DND-41 (cell line): Measurements from ENCODE around the gene PTDSS2.

Experiments
- ATAC-seq: fragments of 200-7000 bp; cut with Tn5 transposase; 3 replicates; pipeline ENCODE4 v1.9.1; 2021; ENCODE audit warnings: low read depth; ENCODE audit not compliant: insufficient read depth
- DNase-seq: peaks from one replicate; pipeline ENCODE4 v3.0.0-alpha.2; 2020
- H2AFZ ChIP-seq: 2 replicates; pipeline ENCODE4 v1.6.0; 2012; ENCODE audit warnings: low read depth, low read length
- H3K27ac ChIP-seq: 2 replicates; pipeline ENCODE4 v1.5.1; 2012; ENCODE audit warnings: low read length, inconsistent platforms
- H3K27me3 ChIP-seq: fragments of 200-600 bp; sonication (generic); 2 replicates; pipeline ENCODE4 v1.6.0; 2012; ENCODE audit warnings: low read length, mild to moderate bottlenecking, inconsistent platforms; ENCODE audit not compliant: insufficient read depth, poor library complexity
- H3K36me3 ChIP-seq: 2 replicates; pipeline ENCODE4 v1.5.1; 2012; ENCODE audit warnings: low read length, inconsistent platforms; ENCODE audit not compliant: insufficient read depth
- H3K4me1 ChIP-seq: 2 replicates; pipeline ENCODE4 v1.5.1; 2012; ENCODE audit warnings: mild to moderate bottlenecking, low read length; ENCODE audit not compliant: insufficient read depth
- H3K4me2 ChIP-seq: 2 replicates; pipeline ENCODE4 v1.6.0; 2012; ENCODE audit warnings: mild to moderate bottlenecking, moderate library complexity, low read length, inconsistent platforms; ENCODE audit not compliant: insufficient read depth
- H3K4me3 ChIP-seq, 2 experiments: fragments of 200-600 bp in 1 of 2; shearing (Covaris generic) in 1 of 2; 2 replicates each; pipeline ENCODE4 v1.5.1; 2012 to 2016; ENCODE audit warnings: inconsistent platforms in 2 of 2, low read length in 2 of 2, mild to moderate bottlenecking in 2 of 2, low read depth in 1 of 2, moderate library complexity in 1 of 2
- H3K79me2 ChIP-seq: 2 replicates; pipeline ENCODE4 v1.6.0; 2012; ENCODE audit warnings: low read length, inconsistent platforms; ENCODE audit not compliant: insufficient read depth
- H3K9ac ChIP-seq: 2 replicates; pipeline ENCODE4 v1.6.0; 2012; ENCODE audit warnings: low read depth, mild to moderate bottlenecking, inconsistent platforms, low read length, moderate library complexity
- H3K9me3 ChIP-seq: 2 replicates; pipeline ENCODE4 v1.5.1; 2012; ENCODE audit warnings: low read length, moderate library complexity, mild to moderate bottlenecking, inconsistent platforms; ENCODE audit not compliant: insufficient read depth, severe bottlenecking
- H4K20me1 ChIP-seq: 2 replicates; pipeline ENCODE4 v1.6.0; 2012; ENCODE audit warnings: low read length; ENCODE audit not compliant: insufficient read depth
- CTCF ChIP-seq: IDR thresholded peaks from 2 replicates; pipeline ENCODE4 v1.5.1; 2012; ENCODE audit warnings: borderline replicate concordance, low read length, moderate library complexity, mild to moderate bottlenecking; ENCODE audit not compliant: poor library complexity, severe bottlenecking; ENCODE audit errors: extremely low read depth
- EZH2 ChIP-seq: IDR thresholded peaks from 3 replicates; pipeline ENCODE4 v1.6.1; 2012; ENCODE audit warnings: borderline replicate concordance, low read depth, mild to moderate bottlenecking, moderate library complexity, low read length, inconsistent platforms; ENCODE audit not compliant: severe bottlenecking

Gene PTDSS2

GRCh38 chr11:472816-473215 is 22.7 kb downstream of the PTDSS2 start:
- no peak overlapping the region for H3K27ac ChIP-seq
- H3K9ac ChIP-seq = no peak overlapping the region
- H2AFZ ChIP-seq = no peak overlapping the region
- no peak overlapping the region for H3K4me3 ChIP-seq
- H3K4me1 ChIP-seq = no peaks in the 10 kb centered on the region
- ATAC-seq (no peak), DNase-seq (no peak)
- peaks cover 19% of the 10 kb centered on the region for H3K79me2 ChIP-seq
- no peak for TF ChIP-seq EZH2
- TF ChIP-seq CTCF = no peak
- no peaks in the 10 kb centered on the region for H3K9me3 ChIP-seq
- no peak overlapping the region for H3K4me2 ChIP-seq
- H3K36me3 ChIP-seq = peaks cover 10% of the 10 kb centered on the region
- H4K20me1 ChIP-seq = peaks cover 36% of the 10 kb centered on the region
- no peaks in the 10 kb centered on the region for H3K27me3 ChIP-seq

GRCh38 chr11:473415-473814 is 23.3 kb downstream of the PTDSS2 start:
- Histone ChIP-seq H4K20me1 (peaks cover 36% of the 10 kb centered on the region), H3K4me1 (no peaks in the 10 kb centered on the region), H3K36me3 (peaks cover 10% of the 10 kb centered on the region), H3K79me2 (peaks cover 20% of the 10 kb centered on the region), H2AFZ (no peak overlapping the region), H3K9me3 (no peaks in the 10 kb centered on the region), H3K9ac (no peak overlapping the region), H3K4me2 (no peak overlapping the region), H3K4me3 (no peak overlapping the region), H3K27me3 (no peaks in the 10 kb centered on the region), H3K27ac (no peak overlapping the region)
- TF ChIP-seq CTCF (no peak), EZH2 (no peak)
- ATAC-seq = no peak
- DNase-seq = no peak

GRCh38 chr11:473962-474785 is 24.1 kb downstream of the PTDSS2 start:
- Histone ChIP-seq H3K4me3 (no peak overlapping the region), H3K27ac (no peak overlapping the region), H3K27me3 (no peaks in the 10 kb centered on the region), H3K4me1 (no peaks in the 10 kb centered on the region), H4K20me1 (peaks cover 36% of the 10 kb centered on the region), H3K9me3 (no peaks in the 10 kb centered on the region), H2AFZ (no peak overlapping the region), H3K36me3 (peaks cover 11% of the 10 kb centered on the region), H3K79me2 (peaks cover 20% of the 10 kb centered on the region), H3K9ac (no peak overlapping the region), H3K4me2 (no peak overlapping the region)
- ATAC-seq (peak; percentile 31; the same call in 1 of the 3 replicates), DNase-seq (no peak)
- TF ChIP-seq EZH2 = no peak
- TF ChIP-seq CTCF = no peak
